ENCODE data around the gene SUN1.
"Not testable (repeated sequence)": the region's sequence is repeated elsewhere in the genome, so short reads cannot be mapped to it uniquely, and the experiment has no call there.

Gene SUN1

DNA sequence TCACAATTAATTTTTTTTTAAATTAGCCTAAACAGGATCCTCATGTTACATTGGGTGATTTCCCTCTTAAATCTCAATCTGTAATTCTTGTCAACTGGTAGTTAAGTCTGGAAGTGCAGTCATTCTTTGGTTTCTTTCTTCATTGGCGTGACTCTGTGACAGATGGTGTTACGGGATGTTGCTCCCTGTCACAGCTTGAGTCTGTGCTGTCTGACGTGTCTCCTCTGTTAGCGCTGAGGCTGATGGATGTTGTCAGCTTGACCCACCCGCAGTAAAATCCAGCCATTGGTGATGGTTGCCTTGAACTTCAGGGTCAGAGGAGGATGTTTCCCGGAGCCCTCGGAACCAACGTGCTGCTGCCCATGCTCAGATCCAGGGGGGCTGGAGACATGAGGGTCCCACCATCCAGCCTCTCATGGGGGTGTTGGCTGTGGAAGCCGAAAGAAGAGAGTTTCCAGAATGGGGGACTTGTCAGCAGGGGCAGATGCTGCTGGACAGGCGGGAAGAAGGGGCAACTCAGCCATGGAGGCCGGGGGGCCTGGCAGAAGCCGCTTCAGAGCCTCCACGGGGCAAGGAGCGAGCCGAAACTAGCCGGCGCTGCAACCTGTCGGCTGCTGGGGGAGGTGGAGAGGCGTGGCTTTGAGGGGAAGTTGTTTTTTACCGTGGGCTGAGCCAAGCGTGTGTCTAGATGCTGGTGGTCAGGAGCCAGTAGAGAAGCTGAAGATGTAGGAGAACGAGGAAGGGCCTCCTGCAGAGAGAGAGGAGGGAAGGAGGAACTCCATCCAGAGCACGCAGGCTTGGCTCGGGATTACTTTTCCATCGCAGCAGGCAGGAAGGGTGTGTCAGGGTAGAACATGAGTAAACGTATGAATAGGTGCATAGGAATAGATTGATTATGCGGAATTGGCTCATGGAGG lies 3.5 kb downstream of the SUN1 start:
- no peak for FAIRE-seq
- no peak for TF ChIP-seq POLR2A (IDR thresholded peaks at IDR 0.05; ENCODE audit: low read depth, low read length)
- DNase-seq (ENCODE audit: insufficient read length, low spot score): no peak

DNA sequence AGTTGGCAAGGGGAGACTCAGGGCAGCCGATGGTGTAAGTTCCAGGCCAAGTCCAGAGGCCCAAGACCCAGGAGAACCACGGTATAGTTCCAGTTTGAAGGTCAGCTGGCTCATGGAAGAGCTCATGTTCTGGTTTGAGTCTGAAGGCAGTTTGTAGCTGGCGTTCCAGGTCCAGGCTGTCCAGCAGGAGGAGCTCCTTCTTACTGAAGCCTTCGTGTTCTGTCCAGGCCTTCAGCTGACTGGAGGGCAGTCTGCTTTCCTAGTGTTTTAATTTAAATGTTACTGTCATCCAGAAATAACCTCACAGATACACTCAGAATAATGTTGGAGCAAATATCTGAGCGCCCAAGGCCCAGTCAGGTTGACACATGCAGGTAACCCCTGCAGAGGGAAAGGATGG lies 4.2 kb downstream of the SUN1 start:
- FAIRE-seq (no peak), DNase-seq (ENCODE audit: insufficient read length, low spot score) (no peak)
- TF ChIP-seq POLR2A (IDR thresholded peaks at IDR 0.05; ENCODE audit: low read depth, low read length): no peak

DNA sequence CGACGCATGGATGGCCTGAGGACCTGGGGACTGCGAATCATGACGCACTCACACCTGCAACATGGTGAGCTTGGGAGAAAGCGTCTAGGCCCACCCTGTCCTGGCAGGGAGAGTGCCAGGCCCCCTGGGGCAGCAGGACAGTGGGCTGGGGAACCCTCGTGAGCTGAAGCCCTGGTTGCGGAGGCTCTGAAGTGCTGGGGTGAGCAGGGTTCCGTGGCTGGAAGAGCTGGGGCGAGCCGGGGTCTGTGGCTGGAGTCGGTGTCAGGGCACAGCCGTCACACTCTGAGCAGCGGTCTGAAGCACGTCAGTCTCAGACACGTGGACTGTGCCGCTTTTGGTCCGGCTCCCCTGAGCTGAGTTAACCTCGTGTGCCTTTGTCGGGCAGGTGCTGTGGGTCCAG lies 4.7 kb downstream of the SUN1 start:
- no peak for TF ChIP-seq POLR2A (IDR thresholded peaks at IDR 0.05; ENCODE audit: low read depth, low read length)
- no peak for FAIRE-seq

DNA sequence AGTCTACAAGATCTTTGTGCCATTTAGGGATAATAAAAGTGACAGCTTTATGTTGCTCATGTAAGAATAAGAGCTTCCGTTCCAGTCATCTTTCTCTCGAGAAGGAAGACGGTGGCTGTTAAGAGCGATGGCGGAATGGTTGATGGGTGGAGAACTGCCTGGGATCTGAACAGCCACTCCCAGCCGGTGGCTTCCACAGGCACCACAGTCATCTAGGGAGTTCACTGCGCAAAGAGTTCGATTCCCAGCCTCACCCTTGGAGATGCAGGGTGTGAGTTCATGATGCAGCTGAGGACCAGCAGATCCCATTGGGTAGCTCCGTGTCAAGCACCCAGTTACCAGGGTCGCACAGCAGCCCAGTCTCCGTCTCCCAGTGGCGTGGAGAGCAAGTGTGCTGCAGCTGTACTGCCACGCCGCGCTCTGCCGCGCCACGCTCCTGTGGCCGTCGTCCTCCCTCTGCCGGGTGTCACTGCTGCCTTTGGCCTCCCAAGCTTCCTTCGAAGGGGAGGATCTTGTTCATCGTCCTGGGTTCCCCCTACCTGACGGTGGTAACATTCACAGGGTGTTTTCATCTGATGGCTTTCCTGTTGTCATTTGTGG lies 7.8 kb downstream of the SUN1 start:
- no peak for DNase-seq (ENCODE audit: insufficient read length, low spot score)
- FAIRE-seq: no peak
- no peak for TF ChIP-seq POLR2A (IDR thresholded peaks at IDR 0.05; ENCODE audit: low read depth, low read length)

More for the DNA sequence above, 4.7 kb downstream of the SUN1 start:
- no peak for DNase-seq (ENCODE audit: insufficient read length, low spot score)

DNA sequence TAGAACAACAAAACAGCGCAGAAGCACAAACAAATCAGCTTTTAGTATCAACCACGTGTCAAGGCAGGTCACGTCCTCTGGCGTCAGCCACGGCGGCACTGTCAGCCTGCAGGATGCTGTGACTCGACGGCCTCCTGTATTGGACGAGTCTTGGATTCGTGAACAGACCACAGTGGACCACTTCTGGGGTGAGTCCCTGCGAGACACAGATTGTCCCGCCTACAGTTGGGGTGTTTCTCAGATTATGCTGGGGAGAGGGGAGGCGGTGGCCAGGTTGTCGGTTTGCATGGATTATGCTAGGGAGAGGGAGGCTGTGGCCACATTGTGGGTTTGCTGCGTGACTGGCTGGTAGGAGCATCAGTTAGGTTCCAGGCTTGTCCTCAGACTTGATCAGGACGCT lies 9.7 kb downstream of the SUN1 start:
- no peak for FAIRE-seq
- TF ChIP-seq POLR2A (IDR thresholded peaks at IDR 0.05; ENCODE audit: low read depth, low read length): no peak
- DNase-seq (ENCODE audit: insufficient read length, low spot score): no peak

DNA sequence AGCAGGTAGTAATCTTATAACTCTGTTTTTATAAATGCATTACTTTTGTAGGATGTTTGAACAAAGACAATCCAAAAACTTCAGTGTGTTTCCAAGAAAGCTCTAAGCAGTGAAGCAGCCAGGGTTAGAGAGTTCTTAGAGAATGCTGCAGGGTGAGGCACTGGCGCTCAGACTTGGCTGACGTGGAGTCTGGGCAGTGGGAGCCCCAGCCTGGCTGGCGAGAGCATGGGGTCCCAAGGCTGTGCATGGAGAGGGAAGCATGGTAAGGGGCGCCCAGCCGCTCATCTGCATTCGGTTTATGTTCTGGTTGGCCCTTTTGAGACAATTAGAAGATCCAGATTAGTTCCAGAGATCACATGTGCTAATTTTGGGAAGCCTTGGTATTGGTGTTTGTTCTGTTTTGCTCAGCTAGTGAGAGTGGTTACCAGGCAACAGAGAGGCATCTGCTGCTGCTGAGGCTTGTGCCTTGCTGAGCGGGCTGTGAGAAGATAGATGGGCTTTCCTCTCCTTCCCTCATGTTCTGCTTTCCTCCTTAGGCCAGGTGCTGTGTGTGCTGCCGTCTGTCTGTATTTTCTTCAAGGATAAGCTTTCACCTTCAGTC lies 10.3 kb downstream of the SUN1 start:
- TF ChIP-seq POLR2A (IDR thresholded peaks at IDR 0.05; ENCODE audit: low read depth, low read length): no peak
- FAIRE-seq (no peak), DNase-seq (ENCODE audit: insufficient read length, low spot score) (no peak)

DNA sequence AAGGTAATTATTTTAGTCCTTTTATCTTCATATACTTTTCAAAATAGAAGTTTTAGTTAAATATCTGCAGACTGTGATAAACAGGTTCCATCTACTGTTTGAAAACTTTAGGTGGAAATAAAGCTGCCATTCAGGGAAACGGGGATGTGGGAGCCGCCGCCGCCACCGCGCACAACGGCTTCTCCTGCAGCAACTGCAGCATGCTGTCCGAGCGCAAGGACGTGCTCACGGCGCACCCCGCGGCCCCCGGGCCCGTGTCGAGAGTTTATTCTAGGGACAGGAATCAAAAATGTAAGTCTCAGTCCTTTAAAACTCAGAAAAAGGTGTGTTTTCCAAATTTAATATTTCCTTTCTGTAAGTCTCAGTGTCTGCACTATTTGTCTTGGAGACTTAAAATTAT lies 11.0 kb downstream of the SUN1 start:
- DNase-seq (ENCODE audit: insufficient read length, low spot score) (no peak), FAIRE-seq (no peak)
- TF ChIP-seq POLR2A (IDR thresholded peaks at IDR 0.05; ENCODE audit: low read depth, low read length): no peak

DNA sequence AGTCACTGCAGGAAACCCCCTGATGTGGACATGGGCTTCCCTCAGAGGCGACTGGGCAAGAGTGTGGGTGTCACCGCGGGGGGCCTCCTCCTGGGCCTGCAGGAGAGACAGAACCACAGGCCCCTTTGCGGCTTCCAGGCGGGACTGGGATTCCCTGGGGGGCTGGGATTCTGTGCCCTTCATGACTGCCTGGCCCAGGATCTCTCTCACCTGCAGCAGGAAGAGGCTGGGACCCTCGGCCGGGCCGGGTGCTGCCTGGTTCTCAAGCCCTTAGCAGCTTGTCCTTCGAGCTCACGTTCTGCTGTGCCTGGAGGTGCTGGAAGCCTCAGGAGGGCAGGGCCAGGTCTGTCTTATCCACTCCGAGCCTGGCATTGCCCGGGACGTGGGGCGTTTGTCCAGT lies 11.8 kb downstream of the SUN1 start:
- TF ChIP-seq POLR2A (IDR thresholded peaks at IDR 0.05; ENCODE audit: low read depth, low read length): no peak
- no peak for FAIRE-seq
- no peak for DNase-seq (ENCODE audit: insufficient read length, low spot score)

DNA sequence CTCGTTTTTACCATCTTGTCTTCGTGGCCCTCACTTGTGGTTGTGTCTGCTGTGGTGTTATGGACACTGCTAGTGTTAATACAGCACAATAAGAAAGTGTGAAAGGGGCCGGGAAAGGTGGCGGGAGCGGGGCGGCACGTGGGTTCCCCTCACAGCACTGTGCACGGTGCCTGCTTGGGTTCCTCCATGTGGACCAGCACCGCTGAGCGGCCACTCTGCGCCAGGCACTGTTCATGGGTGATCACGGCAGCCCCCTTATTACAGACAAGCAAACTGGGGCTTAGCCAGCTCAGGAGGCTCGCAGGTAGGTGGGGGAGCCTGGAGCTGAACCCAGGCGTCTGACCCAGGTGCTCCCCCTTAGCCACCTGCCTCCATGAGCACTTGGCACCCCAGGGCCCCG lies 12.2 kb downstream of the SUN1 start:
- DNase-seq (ENCODE audit: insufficient read length, low spot score) (no peak), FAIRE-seq (no peak)
- no peak for TF ChIP-seq POLR2A (IDR thresholded peaks at IDR 0.05; ENCODE audit: low read depth, low read length)

DNA sequence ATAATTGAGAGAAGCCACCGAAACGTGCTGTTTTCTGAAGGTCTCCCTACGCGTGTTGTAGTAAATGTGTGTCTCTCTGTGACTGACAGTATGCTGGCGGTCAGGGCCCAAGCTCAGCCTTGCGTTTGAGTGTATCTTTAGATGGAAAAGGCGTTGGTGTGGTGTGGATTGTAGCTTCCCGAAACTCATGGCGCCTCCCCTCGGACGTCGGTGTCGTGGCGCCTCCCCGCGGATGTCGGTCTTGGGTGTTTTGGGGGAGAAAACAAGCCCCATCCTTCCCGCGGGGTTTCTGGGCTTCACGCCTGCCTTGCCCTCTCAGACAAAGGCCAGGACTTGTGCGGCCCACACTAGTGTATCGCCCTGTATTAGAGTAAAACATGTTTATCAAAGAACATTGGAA lies 12.8 kb downstream of the SUN1 start:
- TF ChIP-seq POLR2A (IDR thresholded peaks at IDR 0.05; ENCODE audit: low read depth, low read length): no peak
- no peak for DNase-seq (ENCODE audit: insufficient read length, low spot score)
- FAIRE-seq: no peak

DNA sequence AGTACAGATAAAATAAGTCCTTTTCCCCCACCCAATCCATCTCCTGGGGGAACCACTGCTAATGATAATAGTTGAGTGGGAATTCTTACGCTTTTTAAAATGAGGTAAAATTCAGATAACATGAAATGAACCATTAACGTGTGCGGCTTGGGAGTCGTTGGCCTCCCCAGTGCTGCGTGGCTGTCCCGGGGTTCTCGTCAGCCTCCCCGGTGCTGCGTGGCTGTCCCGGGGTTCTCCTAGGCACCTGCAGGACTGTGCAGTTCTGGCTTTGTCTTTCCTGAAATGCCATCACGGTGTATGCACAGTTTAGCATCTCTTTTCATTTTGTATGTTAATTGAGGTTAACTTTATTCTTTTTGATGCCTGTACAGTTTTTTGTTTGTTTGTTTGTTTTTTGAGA lies 13.5 kb downstream of the SUN1 start:
- no peak for TF ChIP-seq POLR2A (IDR thresholded peaks at IDR 0.05; ENCODE audit: low read depth, low read length)
- DNase-seq (ENCODE audit: insufficient read length, low spot score): no peak
- FAIRE-seq: no peak

DNA sequence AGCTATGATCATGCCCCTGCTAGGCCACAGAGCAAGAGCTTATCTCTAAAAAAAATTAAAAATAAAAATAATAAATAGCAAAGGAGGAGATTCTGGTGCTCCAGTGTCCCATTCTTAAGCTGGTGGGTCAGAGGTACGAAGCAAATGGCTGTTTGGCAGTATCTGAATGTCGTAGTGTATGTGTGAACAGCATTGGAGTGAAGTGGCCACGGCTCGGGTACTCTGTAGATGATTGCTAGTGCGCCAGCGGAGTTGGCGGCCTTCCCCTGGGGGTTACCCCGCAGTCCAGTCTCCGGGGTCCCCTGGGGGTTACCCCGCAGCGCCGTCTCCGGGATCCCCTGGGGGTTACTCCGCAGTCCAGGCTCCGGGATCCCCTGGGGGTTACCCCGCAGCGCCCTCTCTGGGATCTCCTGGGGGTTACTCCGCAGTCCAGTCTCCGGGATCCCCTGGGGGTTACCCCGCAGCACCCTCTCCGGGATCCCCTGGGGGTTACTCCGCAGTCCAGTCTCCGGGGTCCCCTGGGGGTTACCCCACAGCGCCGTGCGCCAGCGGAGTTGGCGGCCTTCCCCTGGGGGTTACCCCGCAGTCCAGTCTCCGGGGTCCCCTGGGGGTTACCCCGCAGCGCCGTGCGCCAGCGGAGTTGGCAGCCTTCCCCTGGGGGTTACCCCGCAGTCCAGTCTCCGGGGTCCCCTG lies 14.8 kb downstream of the SUN1 start:
- not testable (repeated sequence) for DNase-seq (ENCODE audit: insufficient read length, low spot score); FAIRE-seq

DNA sequence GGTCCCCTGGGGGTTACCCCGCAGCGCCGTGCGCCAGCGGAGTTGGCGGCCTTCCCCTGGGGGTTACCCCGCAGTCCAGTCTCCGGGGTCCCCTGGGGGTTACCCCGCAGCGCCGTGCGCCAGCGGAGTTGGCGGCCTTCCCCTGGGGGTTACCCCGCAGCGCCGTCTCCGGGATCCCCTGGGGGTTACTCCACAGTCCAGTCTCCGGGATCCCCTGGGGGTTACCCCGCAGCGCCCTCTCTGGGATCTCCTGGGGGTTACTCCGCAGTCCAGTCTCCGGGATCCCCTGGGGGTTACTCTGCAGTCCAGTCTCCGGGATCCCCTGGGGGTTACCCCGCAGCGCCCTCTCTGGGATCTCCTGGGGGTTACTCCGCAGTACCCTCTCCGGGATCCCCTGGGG lies 15.5 kb downstream of the SUN1 start:
- not testable (repeated sequence) for DNase-seq (ENCODE audit: insufficient read length, low spot score); FAIRE-seq

DNA sequence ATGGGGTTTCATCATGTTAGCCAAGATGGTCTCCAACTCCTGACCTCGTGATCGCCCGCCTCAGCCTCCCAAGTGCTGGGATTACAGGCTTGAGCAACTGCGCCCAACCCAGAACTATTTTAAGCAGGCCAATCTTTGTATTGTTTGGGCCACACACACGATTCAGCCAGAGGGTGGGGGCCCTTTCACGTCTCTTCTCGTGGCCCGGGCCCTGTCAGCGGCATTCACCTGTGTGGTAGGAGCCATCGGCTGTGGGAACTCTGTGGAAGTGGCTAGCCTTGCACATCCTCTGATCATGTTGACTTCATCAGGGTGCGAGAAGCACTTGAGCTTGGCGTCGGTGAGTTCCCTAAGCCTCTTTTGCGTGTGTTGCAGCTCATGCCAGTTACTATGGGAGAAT lies 16.9 kb downstream of the SUN1 start:
- DNase-seq (ENCODE audit: insufficient read length, low spot score) (no peak), FAIRE-seq (no peak)
- no peak for TF ChIP-seq POLR2A (IDR thresholded peaks at IDR 0.05; ENCODE audit: low read depth, low read length)

Measured in H54 (cell line).